OCI-LY7 (cell line): ENCODE data around the gene CER1. TPM values are rescaled to one million over a fixed set of nuclear protein-coding genes. Genes with fewer than 3 reads are reported as not detected.

Experiments used
- BruUV-seq: library from RNA; stranded (reverse); fragments of 400-500 nt; replicated peaks from 2 replicates; lab custom pipeline; 2021; lab: Mats Ljungman, UMichigan
- CTCF ChIA-PET: fragments of 300-600 bp; sonication (Branson Sonifier 250); formaldehyde crosslinking; loops from one replicate; lab custom pipeline; 2022; ENCODE audit warnings: antibody characterized with exemption; ENCODE audit not compliant: unreplicated experiment; lab: Charles Lee
- POLR2A ChIA-PET: fragments of 300-600 bp; sonication (Branson Sonifier 250); formaldehyde crosslinking; loops from one replicate; lab custom pipeline; 2022; ENCODE audit warnings: antibody characterized with exemption; lab: Charles Lee
- DNase-seq: peaks from one replicate; pipeline ENCODE4 v3.0.0-alpha.2; 2015; ENCODE audit warnings: low spot score
- H2AFZ ChIP-seq: fragments of 200-600 bp; sonication (generic), shearing (Covaris generic); 2 replicates; pipeline ENCODE4 v1.6.1; 2014; ENCODE audit warnings: mild to moderate bottlenecking, antibody characterized with exemption, low read length, moderate library complexity
- H3K27ac ChIP-seq: fragments of 200-600 bp; sonication (generic); 2 replicates; pipeline ENCODE4 v1.5.1; 2014; ENCODE audit warnings: mixed run types, low read depth, mild to moderate bottlenecking, moderate library complexity, low read length, inconsistent platforms; ENCODE audit not compliant: poor library complexity, severe bottlenecking
- H3K36me3 ChIP-seq: fragments of 200-600 bp; sonication (generic); 2 replicates; pipeline ENCODE4 v1.6.1; 2014; ENCODE audit warnings: mild to moderate bottlenecking, antibody characterized with exemption, low read length, moderate library complexity, mixed read lengths; ENCODE audit not compliant: insufficient read depth
- H3K4me1 ChIP-seq: fragments of 200-600 bp; sonication (generic); 2 replicates; pipeline ENCODE4 v1.5.1; 2014; ENCODE audit warnings: mild to moderate bottlenecking, low read length; ENCODE audit not compliant: insufficient read depth, poor library complexity, severe bottlenecking
- H3K4me2 ChIP-seq: fragments of 200-600 bp; sonication (generic); 2 replicates; pipeline ENCODE4 v1.6.1; 2014; ENCODE audit warnings: mild to moderate bottlenecking, low read length
- H3K4me3 ChIP-seq: fragments of 200-600 bp; sonication (generic); 2 replicates; pipeline ENCODE4 v1.5.1; 2014; ENCODE audit warnings: mild to moderate bottlenecking, low read depth, low read length; ENCODE audit not compliant: poor library complexity, severe bottlenecking
- H3K79me2 ChIP-seq: fragments of 200-600 bp; sonication (generic); 2 replicates; pipeline ENCODE4 v1.6.1; 2016; ENCODE audit warnings: low read depth, mild to moderate bottlenecking, low read length, moderate library complexity, mixed read lengths; ENCODE audit not compliant: insufficient read depth
- H3K9me2 ChIP-seq: fragments of 200-600 bp; sonication (generic); 2 replicates; pipeline ENCODE4 v1.6.1; 2016; ENCODE audit warnings: mild to moderate bottlenecking, low read length, mixed read lengths; ENCODE audit not compliant: insufficient read depth
- H3K9me3 ChIP-seq: fragments of 200-600 bp; sonication (generic); 2 replicates; pipeline ENCODE4 v1.6.1; 2014; ENCODE audit warnings: mild to moderate bottlenecking, mixed run types, low read length, mixed read lengths
- H4K20me1 ChIP-seq: fragments of 200-600 bp; sonication (generic); 2 replicates; pipeline ENCODE4 v1.6.1; 2014; ENCODE audit warnings: mild to moderate bottlenecking, antibody characterized with exemption, low read length, moderate library complexity, mixed read lengths; ENCODE audit not compliant: insufficient read depth
- CTCF ChIP-seq: fragments of 200-600 bp; sonication (generic); conservative IDR thresholded peaks from 2 replicates; pipeline ENCODE4 v1.5.1; 2014; ENCODE audit warnings: mild to moderate bottlenecking, antibody characterized with exemption, low read length, moderate library complexity, mixed read lengths
- EZH2phosphoT487 ChIP-seq: fragments of 200-600 bp; sonication (generic); IDR thresholded peaks from 2 replicates; pipeline ENCODE4 v1.6.1; 2018; ENCODE audit warnings: low read depth, borderline replicate concordance, mild to moderate bottlenecking, mixed run types, antibody characterized with exemption, low read length, moderate library complexity, mixed read lengths
- intact Hi-C: fragments of 100-400 bp; cut with micrococcal nuclease; formaldehyde crosslinking; loops from one replicate; pipeline ENCODE4 v1.10.0; 2022; ENCODE audit not compliant: unreplicated experiment
- total RNA-seq, 2 experiments: library from RNA; depleted of rRNA in 1 of 2; stranded (reverse); fragments of >200 nt in 1 of 2; shearing (Covaris generic) in 1 of 2; gene quantifications; 2 replicates each; pipeline ENCODE4 v1.2.3, GENCODE V29; 2014 to 2022

CER1 gene
- total RNA-seq, 2 experiments from 2014 or later, result not detected

GRCh38 chr9:14723301-14723700 is 768 bp upstream of the CER1 start:
- intact Hi-C loops, result no loop called here
- Histone ChIP-seq H2AFZ (no peak overlapping the region), H3K9me3 (no peaks in the 10 kb centered on the region), H3K36me3 (no peaks in the 10 kb centered on the region), H3K27ac (no peak overlapping the region), H3K79me2 (no peaks in the 10 kb centered on the region), H3K4me3 (no peak overlapping the region), H3K9me2 (no peaks in the 10 kb centered on the region), H4K20me1 (no peaks in the 10 kb centered on the region), H3K4me2 (no peak overlapping the region), H3K4me1 (no peaks in the 10 kb centered on the region)
- BruUV-seq, result no TSS peak
- ChIA-PET CTCF (no interaction called here), POLR2A (interaction anchor here (0.7 to 1.0 kb wide), 3 partner anchors 9 to 1058 kb away, joined by 3 read pairs; no protein-coding TSS in a partner anchor)
- TF ChIP-seq EZH2phosphoT487, result no peak
- no peak for TF ChIP-seq CTCF
- DNase-seq, result no peak

GRCh38 chr9:14719231-14719923 is 3.2 kb downstream of the CER1 start:
- Histone ChIP-seq H3K4me2 (no peak overlapping the region), H3K36me3 (no peaks in the 10 kb centered on the region), H3K27ac (no peak overlapping the region), H3K9me2 (no peaks in the 10 kb centered on the region), H3K4me1 (no peaks in the 10 kb centered on the region), H4K20me1 (no peaks in the 10 kb centered on the region), H3K9me3 (no peaks in the 10 kb centered on the region), H3K4me3 (no peak overlapping the region), H3K79me2 (no peaks in the 10 kb centered on the region), H2AFZ (no peak overlapping the region)
- TF ChIP-seq EZH2phosphoT487, result no peak
- TF ChIP-seq CTCF, result no peak
- DNase-seq, result no peak
- CTCF ChIA-PET, result no interaction called here
- no TSS peak for BruUV-seq
- intact Hi-C loops, result no loop called here
- POLR2A ChIA-PET, result no interaction called here

- Histone ChIP-seq H3K4me2 (no peak overlapping the region), H3K9me2 (no peaks in the 10 kb centered on the region), H3K4me1 (no peaks in the 10 kb centered on the region), H3K9me3 (0 out of 2 replicates have a peak, but pooled peaks cover 2% of the 10 kb centered on the region), H3K79me2 (no peaks in the 10 kb centered on the region), H3K27ac (no peak overlapping the region), H3K36me3 (no peaks in the 10 kb centered on the region), H2AFZ (no peak overlapping the region), H3K4me3 (no peak overlapping the region), H4K20me1 (no peaks in the 10 kb centered on the region)
- no TSS peak for BruUV-seq
- CTCF ChIA-PET, result no interaction called here
- POLR2A ChIA-PET, result interaction anchor here (0.6 to 1.5 kb wide), 2 partner anchors 21 to 853 kb away, joined by 3 read pairs; partner anchors contain the start of gene ZDHHC21
- no peak for TF ChIP-seq EZH2phosphoT487
- TF ChIP-seq CTCF, result no peak
- intact Hi-C loops, result no loop called here
- DNase-seq, result no peak
These were observed 7.4 kb downstream of the CER1 start for GRCh38 chr9:14715102-14715501.
